Measurements from ENCODE around the gene ABCB10. TPM values are rescaled to one million over a fixed set of nuclear protein-coding genes. Genes with fewer than 3 reads are reported as not detected.

Gene ABCB10
- 9.3 TPM for total RNA-seq
- long read RNA-seq, transcript ABCB10-201 (13 exons, 3,857 nt) = major isoform, 43 of 55 reads
- long read RNA-seq, partial matches to known transcripts = 5 of 55 reads
- long read RNA-seq, other reads (novel, unspliced or antisense) = 7 of 55 reads

DNA sequence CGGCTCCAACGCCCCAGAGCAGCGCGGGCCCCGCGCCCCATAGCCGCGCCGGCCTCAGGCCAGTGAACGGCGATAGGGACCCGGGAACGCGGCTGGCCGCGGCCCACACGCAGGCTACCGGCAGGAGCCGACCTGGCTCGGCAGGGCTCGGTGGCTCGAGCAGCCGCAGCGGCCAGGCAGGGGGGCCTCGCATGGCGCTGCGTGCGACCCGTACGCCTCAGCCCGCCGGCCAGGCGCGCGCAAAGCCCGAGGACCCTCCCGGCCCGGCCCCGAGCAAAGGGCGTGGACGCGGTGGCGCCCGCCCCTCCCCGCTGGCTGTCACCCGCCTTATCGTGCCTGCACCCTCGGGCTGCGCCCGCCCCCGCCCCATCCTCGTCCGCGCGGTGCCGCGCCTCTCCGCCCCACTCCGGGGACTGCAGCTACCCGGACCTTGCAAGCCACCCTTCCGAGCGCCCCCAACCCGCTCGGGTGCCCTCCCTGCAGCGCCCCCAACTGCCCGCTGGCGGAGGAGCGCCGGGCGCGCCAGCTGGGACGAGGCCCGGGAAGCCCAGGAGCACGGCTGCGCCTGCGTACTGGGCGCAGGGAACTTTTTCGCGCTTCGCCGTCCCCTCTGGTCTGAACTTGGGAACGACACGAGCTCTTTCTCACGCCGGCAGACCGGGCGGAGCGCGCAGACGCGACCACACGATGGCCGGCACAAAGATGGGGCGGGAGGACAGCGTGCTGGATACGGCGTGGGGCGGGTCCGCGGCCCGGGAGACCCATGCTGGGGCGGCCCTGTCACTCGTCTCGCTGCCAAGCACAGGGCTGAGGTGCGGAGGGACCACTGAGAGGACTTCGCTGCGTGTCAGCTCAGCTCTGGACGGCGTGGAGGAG is at the start of gene ABCB10:
TSS of gene ABCB10 (minus strand) at position 248 of the 876 bp plus-strand sequence. CDS start at position 193, 55 bp downstream.
- H3K27me3 ChIP-seq (ENCODE audit: low read depth) = no peaks in the 10 kb centered on the region
- DNase-seq = peak; percentile 96
- intact Hi-C loops (cut with micrococcal nuclease) = no loop called here
- peak within 1 kb of the TSS; percentile 98 for H3K27ac ChIP-seq (replicated peaks)
- TF ChIP-seq CTCF (IDR thresholded peaks at IDR 0.05; ENCODE audit: borderline replicate concordance) = peak; percentile 78
- H3K4me3 ChIP-seq = peak within 1 kb of the TSS; percentile 88
- H3K4me1 ChIP-seq = peaks cover 58% of the 10 kb centered on the region
- H3K9me3 ChIP-seq (replicated peaks) = no peaks in the 10 kb centered on the region
- no peaks in the 10 kb centered on the region for H3K36me3 ChIP-seq

DNA sequence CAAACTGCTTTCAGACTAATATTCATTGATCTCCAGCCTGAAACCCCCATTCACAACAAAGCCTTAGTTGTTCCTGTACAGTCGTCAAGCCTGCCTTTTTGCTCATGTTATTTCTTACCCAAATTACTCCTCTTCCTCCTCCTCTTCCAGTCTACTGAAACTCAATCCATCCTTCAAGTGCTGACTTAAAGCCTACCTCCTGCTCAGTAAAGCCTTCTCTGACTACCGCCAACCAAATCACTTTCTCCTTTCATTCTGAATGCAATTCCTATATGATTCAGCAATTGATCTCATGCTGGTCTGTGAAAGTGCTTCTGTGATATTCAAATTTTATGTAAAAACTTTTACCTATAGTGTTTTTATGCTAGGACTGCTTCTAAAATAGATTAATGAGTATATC is 48.9 kb upstream of the ABCB10 start:
- no peaks in the 10 kb centered on the region for H3K27me3 ChIP-seq (ENCODE audit: low read depth)
- no peaks in the 10 kb centered on the region for H3K9me3 ChIP-seq (replicated peaks)
- H3K27ac ChIP-seq (replicated peaks) = no peak overlapping the region
- no peak overlapping the region for H3K4me3 ChIP-seq
- DNase-seq = no peak
- intact Hi-C loops (cut with micrococcal nuclease) = no loop called here
- peaks cover 6% of the 10 kb centered on the region for H3K4me1 ChIP-seq
- peaks cover 91% of the 10 kb centered on the region for H3K36me3 ChIP-seq
- TF ChIP-seq CTCF (IDR thresholded peaks at IDR 0.05; ENCODE audit: borderline replicate concordance) = no peak

DNA sequence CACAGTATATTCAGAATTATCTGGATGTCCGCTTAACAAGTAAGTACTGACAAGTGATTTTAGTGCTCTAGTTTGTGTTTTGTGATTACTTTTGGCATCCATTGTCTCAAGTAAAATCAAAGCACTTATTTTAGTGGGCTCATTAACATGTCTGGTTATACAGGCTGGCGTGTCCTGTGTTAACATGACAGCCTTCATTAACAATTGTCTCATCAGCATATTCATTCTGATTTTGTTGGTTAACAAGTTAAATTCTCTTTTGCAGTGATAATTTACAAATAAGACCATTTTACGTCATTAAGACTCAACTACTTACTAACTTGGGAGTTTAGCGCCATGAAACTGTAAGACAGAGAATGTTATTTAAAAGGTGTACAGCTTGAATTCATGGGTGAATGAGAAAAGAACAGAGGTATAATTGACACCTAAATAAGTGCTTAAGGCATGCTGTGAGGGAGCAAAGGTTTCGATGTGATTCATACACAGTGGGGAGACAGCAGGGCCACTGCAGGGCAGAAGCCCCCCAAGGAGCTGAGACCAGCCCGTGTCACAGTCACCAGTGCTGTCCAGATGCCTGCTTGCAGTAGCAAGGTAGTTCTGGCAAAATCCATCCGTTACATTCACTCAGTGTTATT is 45.0 kb upstream of the ABCB10 start:
- peaks cover 39% of the 10 kb centered on the region for H3K4me1 ChIP-seq
- peaks cover 65% of the 10 kb centered on the region for H3K36me3 ChIP-seq
- H3K9me3 ChIP-seq (replicated peaks) = no peaks in the 10 kb centered on the region
- TF ChIP-seq CTCF (IDR thresholded peaks at IDR 0.05; ENCODE audit: borderline replicate concordance) = no peak
- no peak overlapping the region for H3K4me3 ChIP-seq
- intact Hi-C loops (cut with micrococcal nuclease) = no loop called here
- no peaks in the 10 kb centered on the region for H3K27me3 ChIP-seq (ENCODE audit: low read depth)
- no peak for DNase-seq
- H3K27ac ChIP-seq (replicated peaks) = no peak overlapping the region

DNA sequence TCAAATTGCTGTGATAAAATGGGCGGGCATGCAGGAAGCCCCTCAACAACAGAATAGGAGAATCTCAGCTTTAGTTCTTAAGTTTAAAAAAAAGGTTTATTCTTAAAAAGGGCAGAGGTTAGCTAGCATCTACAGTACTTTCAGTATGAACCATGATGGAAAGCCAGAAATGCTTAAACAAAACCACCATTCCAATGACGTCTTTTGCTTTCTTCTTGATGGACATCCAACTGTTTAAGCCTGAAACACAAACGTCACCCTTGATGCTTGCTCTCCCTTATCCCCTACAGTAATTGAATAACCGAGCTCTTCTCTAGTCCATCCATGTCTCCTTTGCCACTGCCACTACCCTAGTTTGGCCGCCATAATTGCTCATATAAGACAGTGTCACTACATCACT is 41.7 kb upstream of the ABCB10 start:
- Histone ChIP-seq H3K4me3 (no peak overlapping the region), H3K36me3 (peaks cover 33% of the 10 kb centered on the region), H3K27me3 (ENCODE audit: low read depth) (no peaks in the 10 kb centered on the region), H3K4me1 (peaks cover 65% of the 10 kb centered on the region), H3K9me3 (replicated peaks) (no peaks in the 10 kb centered on the region), H3K27ac (replicated peaks) (no peak overlapping the region)
- intact Hi-C loops (cut with micrococcal nuclease) = no loop called here
- no peak for TF ChIP-seq CTCF (IDR thresholded peaks at IDR 0.05; ENCODE audit: borderline replicate concordance)
- DNase-seq = no peak

- intact Hi-C loops (cut with micrococcal nuclease) = no loop called here
- H3K4me1 ChIP-seq = peaks cover 65% of the 10 kb centered on the region
- H3K9me3 ChIP-seq (replicated peaks) = no peaks in the 10 kb centered on the region
- peak overlapping the region; percentile 89 for H3K27ac ChIP-seq (replicated peaks)
- H3K36me3 ChIP-seq = peaks cover 33% of the 10 kb centered on the region
- H3K4me3 ChIP-seq = no peak overlapping the region
- no peak for DNase-seq
- TF ChIP-seq CTCF (IDR thresholded peaks at IDR 0.05; ENCODE audit: borderline replicate concordance) = no peak
- H3K27me3 ChIP-seq (ENCODE audit: low read depth) = no peaks in the 10 kb centered on the region
Observed at GRCh38 chr1:229599218-229599954, 40.9 kb upstream of the ABCB10 start.
